Astrocyte (in vitro differentiated cells and primary cell): ENCODE data around the gene MET.

Experiments
- EZH2 ChIP-seq: IDR thresholded peaks from 2 replicates; pipeline ENCODE4 v1.6.1; 2012; ENCODE audit warnings: mild to moderate bottlenecking, low read length, inconsistent platforms; ENCODE audit not compliant: insufficient read depth
- TF ChIP-seq, protein P1 (sequence below): IDR thresholded peaks from 2 replicates; pipeline ENCODE4 v1.5.1; 2011; ENCODE audit warnings: low read depth, mild to moderate bottlenecking, inconsistent platforms, low read length, moderate library complexity; ENCODE audit not compliant: insufficient read depth

- no peak for TF ChIP-seq EZH2
- TF ChIP-seq, protein P1, sequence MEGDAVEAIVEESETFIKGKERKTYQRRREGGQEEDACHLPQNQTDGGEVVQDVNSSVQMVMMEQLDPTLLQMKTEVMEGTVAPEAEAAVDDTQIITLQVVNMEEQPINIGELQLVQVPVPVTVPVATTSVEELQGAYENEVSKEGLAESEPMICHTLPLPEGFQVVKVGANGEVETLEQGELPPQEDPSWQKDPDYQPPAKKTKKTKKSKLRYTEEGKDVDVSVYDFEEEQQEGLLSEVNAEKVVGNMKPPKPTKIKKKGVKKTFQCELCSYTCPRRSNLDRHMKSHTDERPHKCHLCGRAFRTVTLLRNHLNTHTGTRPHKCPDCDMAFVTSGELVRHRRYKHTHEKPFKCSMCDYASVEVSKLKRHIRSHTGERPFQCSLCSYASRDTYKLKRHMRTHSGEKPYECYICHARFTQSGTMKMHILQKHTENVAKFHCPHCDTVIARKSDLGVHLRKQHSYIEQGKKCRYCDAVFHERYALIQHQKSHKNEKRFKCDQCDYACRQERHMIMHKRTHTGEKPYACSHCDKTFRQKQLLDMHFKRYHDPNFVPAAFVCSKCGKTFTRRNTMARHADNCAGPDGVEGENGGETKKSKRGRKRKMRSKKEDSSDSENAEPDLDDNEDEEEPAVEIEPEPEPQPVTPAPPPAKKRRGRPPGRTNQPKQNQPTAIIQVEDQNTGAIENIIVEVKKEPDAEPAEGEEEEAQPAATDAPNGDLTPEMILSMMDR = no peak
Observed at GRCh38 chr7:116836911-116837310, 164.9 kb downstream of the MET start.
